Measurements from ENCODE around the gene BBS9. TPM values are rescaled to one million over a fixed set of nuclear protein-coding genes. Genes with fewer than 3 reads are reported as not detected.

BBS9 gene
- total RNA-seq, 2 donors from 2014 or later: 14.2 to 23.6 TPM

DNA sequence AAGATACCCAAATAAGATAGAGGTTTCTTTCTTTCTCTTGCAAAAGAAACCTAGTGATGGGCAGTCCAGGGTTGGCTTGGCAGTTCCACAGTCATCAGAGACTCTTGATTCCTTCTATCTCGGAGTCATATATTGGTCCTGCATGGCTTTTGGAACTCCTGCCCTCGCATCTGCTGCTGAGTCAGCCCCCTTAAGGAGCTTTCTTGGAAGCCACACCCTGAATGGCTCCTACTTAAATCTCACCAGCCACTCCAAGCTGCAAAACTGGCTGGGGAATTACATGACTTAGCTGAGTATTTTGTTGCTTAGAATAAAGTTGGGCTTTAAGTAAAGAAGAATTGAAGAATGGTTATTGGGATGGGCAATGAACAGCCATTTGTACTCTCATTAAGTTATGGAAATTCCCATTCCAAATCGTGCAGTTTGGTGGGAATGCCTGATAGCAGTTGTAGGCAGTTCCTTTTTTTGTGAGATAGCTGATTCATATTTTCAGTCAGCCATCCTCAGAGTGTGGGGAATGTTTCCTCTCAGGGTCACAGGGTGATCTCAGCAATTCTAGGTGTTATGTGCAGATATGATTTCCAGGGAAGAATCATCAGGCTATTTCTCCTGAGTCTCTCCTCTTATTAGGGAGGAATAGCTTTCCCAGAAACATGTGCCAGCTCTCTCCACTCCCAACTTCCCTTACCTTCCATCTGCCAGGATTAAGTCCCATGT is 209.9 kb downstream of the BBS9 start:
- DNase-seq: no peak
- Histone ChIP-seq H3K27ac (no peak overlapping the region), H3K36me3 (replicated peaks in 1 of 2; ENCODE audit: insufficient read depth in 1 of 2, low read depth in 2 of 2) (peaks cover 0 to 2% of the 10 kb centered on the region in 2 donors), H3K27me3 (no peaks in the 10 kb centered on the region), H3K4me3 (no peak overlapping the region), H3K4me1 (no peaks in the 10 kb centered on the region), H3K9me3 (no peaks in the 10 kb centered on the region)
- intact Hi-C loops (cut with DNase I): no loop called here
- ATAC-seq: no peak
- 69 to 82% methylated on average over 3 of the region's 3 CpGs for WGBS, 2 donors
- TF ChIP-seq POLR2A (IDR thresholded peaks at IDR 0.05): no peak
- TF ChIP-seq, protein P1, sequence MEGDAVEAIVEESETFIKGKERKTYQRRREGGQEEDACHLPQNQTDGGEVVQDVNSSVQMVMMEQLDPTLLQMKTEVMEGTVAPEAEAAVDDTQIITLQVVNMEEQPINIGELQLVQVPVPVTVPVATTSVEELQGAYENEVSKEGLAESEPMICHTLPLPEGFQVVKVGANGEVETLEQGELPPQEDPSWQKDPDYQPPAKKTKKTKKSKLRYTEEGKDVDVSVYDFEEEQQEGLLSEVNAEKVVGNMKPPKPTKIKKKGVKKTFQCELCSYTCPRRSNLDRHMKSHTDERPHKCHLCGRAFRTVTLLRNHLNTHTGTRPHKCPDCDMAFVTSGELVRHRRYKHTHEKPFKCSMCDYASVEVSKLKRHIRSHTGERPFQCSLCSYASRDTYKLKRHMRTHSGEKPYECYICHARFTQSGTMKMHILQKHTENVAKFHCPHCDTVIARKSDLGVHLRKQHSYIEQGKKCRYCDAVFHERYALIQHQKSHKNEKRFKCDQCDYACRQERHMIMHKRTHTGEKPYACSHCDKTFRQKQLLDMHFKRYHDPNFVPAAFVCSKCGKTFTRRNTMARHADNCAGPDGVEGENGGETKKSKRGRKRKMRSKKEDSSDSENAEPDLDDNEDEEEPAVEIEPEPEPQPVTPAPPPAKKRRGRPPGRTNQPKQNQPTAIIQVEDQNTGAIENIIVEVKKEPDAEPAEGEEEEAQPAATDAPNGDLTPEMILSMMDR (IDR thresholded peaks at IDR 0.05): no peak

DNA sequence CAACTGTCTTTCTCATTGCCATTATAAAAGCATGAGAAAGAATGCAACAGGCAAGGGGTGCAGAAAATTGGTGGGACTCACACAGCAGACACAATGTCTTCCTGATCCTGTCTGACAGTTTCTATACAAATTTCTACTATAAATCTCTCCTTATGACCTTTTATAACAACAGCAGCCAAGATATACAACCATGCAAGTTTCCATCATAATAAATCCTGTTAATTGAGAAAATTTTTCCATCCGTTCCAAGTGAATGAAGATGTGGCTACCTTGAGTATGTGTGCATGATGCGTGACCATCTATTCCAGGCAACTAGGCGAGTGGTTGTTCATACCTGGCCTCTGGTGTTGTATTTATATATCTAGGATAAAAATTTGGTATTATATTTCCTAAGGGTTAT is 216.7 kb downstream of the BBS9 start:
- 88 to 95% methylated on average over 3 of the region's 3 CpGs for WGBS, 2 donors
- Histone ChIP-seq H3K36me3 (replicated peaks in 1 of 2; ENCODE audit: insufficient read depth in 1 of 2, low read depth in 2 of 2) (peaks cover 0 to 2% of the 10 kb centered on the region in 2 donors), H3K4me3 (no peak overlapping the region), H3K9me3 (no peaks in the 10 kb centered on the region), H3K27me3 (no peaks in the 10 kb centered on the region), H3K4me1 (no peaks in the 10 kb centered on the region), H3K27ac (no peak overlapping the region)
- no peak for TF ChIP-seq POLR2A (IDR thresholded peaks at IDR 0.05)
- TF ChIP-seq, protein P1 (IDR thresholded peaks at IDR 0.05): no peak
- ATAC-seq (no peak), DNase-seq (no peak)
- intact Hi-C loops (cut with DNase I): no loop called here

DNA sequence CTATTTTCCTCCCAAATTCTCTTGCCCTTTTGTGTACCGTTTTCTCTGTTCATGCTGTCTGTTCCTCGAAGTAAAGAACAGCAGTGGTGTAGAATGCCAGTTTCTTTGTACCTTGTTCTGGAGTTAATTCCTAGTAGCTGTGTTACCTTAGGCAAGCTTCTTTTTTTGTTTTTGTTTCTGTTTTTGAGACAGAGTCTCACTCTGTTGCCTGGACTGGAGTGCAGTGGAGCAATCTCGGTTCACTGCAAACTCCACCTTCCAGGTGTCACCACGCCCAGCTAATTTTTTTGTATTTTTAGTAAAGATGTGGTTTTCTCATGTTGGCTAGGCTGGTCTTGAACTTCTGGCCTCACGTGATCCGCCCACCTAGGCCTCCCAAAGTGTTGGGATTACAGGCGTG is 221.2 kb downstream of the BBS9 start:
- no peak for TF ChIP-seq POLR2A (IDR thresholded peaks at IDR 0.05)
- TF ChIP-seq, protein P1 (IDR thresholded peaks at IDR 0.05): no peak
- Histone ChIP-seq H3K36me3 (replicated peaks in 1 of 2; ENCODE audit: insufficient read depth in 1 of 2, low read depth in 2 of 2) (no peaks in the 10 kb centered on the region), H3K27me3 (no peaks in the 10 kb centered on the region), H3K4me1 (no peaks in the 10 kb centered on the region), H3K9me3 (no peaks in the 10 kb centered on the region), H3K4me3 (no peak overlapping the region), H3K27ac (no peak overlapping the region)
- whole genome bisulfite sequencing, 2 donors: 93 to 95% methylated on average over 7 of the region's 7 CpGs
- intact Hi-C loops (cut with DNase I): no loop called here
- DNase-seq: no peak
- no peak for ATAC-seq

DNA sequence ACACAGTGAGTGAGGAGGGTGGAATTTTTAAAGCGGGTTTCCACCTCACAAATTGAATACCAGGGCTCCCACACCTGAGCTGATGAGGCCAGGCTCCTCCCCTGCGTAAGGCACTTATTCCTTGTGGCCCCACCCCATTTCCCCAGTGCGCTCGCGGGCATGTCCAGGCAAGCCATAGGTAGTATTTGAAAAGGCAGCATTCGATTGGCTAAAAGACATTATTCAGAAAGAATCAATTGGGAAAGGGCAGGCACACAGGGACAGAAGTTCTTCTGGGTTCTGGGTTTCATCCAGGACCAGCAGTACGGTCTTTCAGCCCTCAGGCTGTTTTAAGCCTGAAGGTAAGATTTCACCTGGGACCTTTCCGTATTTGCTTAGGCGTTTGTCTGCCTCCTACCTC is 222.3 kb downstream of the BBS9 start:
- H3K4me3 ChIP-seq: no peak overlapping the region
- WGBS, 2 donors: 92 to 95% methylated on average over 9 of the region's 9 CpGs
- DNase-seq (no peak), ATAC-seq (no peak)
- no peaks in the 10 kb centered on the region for H3K27me3 ChIP-seq
- no peaks in the 10 kb centered on the region for H3K36me3 ChIP-seq (replicated peaks in 1 of 2; ENCODE audit: insufficient read depth in 1 of 2, low read depth in 2 of 2)
- TF ChIP-seq POLR2A (IDR thresholded peaks at IDR 0.05): no peak
- TF ChIP-seq, protein P1 (IDR thresholded peaks at IDR 0.05): no peak
- intact Hi-C loops (cut with DNase I): no loop called here
- H3K27ac ChIP-seq: no peak overlapping the region
- no peaks in the 10 kb centered on the region for H3K9me3 ChIP-seq
- H3K4me1 ChIP-seq: no peaks in the 10 kb centered on the region

DNA sequence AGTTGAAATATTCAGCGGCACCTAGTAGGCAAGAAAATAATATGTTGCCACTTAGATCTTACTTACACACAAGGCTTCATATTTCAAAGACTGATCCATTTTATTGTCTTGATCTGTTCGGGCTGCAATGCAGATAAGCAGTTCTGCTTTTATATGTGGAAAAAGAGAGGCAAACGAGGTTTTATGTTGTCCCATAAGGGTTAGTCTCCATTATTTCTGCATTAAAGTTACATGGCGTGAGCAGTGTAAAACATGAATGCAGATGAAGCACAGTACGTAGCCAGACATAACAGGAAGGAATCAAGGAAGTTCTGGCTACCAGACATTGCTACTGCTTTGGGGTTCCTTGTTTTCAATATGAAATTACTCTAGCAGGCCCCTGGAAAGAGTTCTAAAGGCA is 224.8 kb downstream of the BBS9 start:
- no peaks in the 10 kb centered on the region for H3K27me3 ChIP-seq
- no peak overlapping the region for H3K27ac ChIP-seq
- no peak for TF ChIP-seq POLR2A (IDR thresholded peaks at IDR 0.05)
- TF ChIP-seq, protein P1 (IDR thresholded peaks at IDR 0.05): no peak
- no peak for ATAC-seq
- WGBS, 2 donors: 82 to 91% methylated on average over 5 of the region's 5 CpGs
- no peaks in the 10 kb centered on the region for H3K36me3 ChIP-seq (replicated peaks in 1 of 2; ENCODE audit: insufficient read depth in 1 of 2, low read depth in 2 of 2)
- no peaks in the 10 kb centered on the region for H3K4me1 ChIP-seq
- H3K9me3 ChIP-seq: no peaks in the 10 kb centered on the region
- intact Hi-C loops (cut with DNase I): no loop called here
- DNase-seq: no peak
- no peak overlapping the region for H3K4me3 ChIP-seq
